Epithelial cell of proximal tubule (primary cell): ENCODE measurements around the gene CPB1. TPM values are rescaled to one million over a fixed set of nuclear protein-coding genes. Genes with fewer than 3 reads are reported as not detected.

Experiments used
- DNase-seq: peaks from one replicate; pipeline ENCODE4 v3.0.0-alpha.2; 2011; ENCODE audit warnings: low read depth
- H3K4me3 ChIP-seq: 2 replicates; pipeline ENCODE4 v1.5.1; 2011; ENCODE audit warnings: low read depth, mild to moderate bottlenecking, low read length
- total RNA-seq: library from RNA; depleted of rRNA; stranded (reverse); fragments of >200 nt; gene quantifications from 2 replicates; pipeline ENCODE4 v1.2.3, GENCODE V29; 2015
- TF ChIP-seq, protein P1 (sequence below): conservative IDR thresholded peaks from 2 replicates; pipeline ENCODE4 v1.5.1; 2012; ENCODE audit warnings: low read depth, mild to moderate bottlenecking, low read length

CPB1 gene
- total RNA-seq, 1 donor from 2014 or later, result not detected

DNA sequence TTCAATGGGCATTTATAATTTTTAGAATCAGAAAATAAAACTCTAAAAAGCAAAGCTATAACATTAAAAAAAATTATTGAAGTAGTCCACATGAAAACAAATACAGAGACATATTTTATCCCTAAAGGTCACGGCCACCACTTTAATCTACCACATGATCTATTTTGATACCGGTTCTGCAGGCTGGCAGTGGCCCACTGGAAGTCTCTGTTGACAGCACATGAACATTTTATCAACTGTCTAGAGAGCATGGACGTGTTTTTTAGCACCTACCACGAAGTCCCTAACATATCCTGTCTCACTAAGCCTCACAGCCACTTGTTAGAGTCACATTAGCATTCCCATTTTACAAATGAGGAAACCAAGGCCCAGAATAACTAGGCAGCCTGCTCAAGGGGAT, 35.7 kb downstream of the CPB1 start:
- TF ChIP-seq, protein P1, sequence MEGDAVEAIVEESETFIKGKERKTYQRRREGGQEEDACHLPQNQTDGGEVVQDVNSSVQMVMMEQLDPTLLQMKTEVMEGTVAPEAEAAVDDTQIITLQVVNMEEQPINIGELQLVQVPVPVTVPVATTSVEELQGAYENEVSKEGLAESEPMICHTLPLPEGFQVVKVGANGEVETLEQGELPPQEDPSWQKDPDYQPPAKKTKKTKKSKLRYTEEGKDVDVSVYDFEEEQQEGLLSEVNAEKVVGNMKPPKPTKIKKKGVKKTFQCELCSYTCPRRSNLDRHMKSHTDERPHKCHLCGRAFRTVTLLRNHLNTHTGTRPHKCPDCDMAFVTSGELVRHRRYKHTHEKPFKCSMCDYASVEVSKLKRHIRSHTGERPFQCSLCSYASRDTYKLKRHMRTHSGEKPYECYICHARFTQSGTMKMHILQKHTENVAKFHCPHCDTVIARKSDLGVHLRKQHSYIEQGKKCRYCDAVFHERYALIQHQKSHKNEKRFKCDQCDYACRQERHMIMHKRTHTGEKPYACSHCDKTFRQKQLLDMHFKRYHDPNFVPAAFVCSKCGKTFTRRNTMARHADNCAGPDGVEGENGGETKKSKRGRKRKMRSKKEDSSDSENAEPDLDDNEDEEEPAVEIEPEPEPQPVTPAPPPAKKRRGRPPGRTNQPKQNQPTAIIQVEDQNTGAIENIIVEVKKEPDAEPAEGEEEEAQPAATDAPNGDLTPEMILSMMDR, result no peak
- no peak overlapping the region for H3K4me3 ChIP-seq
- no peak for DNase-seq

DNA sequence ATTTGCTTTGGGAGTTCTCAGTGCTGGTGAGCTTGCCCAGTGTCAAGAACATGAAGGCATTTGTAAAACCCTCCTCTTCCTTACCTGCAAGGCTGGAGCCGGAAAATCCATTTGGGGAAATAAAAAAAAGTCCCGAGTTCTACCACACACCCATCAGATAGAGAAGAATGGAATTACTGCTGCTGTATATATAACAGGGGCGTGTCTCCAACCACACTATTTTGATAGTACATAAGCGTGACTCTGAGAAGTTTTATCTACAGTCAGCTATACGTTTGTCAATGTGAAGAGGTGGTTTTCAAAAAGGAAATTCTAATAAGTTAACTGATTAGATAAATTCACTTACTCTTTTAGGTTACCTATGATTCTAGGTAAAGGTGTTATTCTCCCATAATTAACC, 36.2 kb downstream of the CPB1 start:
- DNase-seq, result no peak
- TF ChIP-seq, protein P1, result no peak
- no peak overlapping the region for H3K4me3 ChIP-seq

DNA sequence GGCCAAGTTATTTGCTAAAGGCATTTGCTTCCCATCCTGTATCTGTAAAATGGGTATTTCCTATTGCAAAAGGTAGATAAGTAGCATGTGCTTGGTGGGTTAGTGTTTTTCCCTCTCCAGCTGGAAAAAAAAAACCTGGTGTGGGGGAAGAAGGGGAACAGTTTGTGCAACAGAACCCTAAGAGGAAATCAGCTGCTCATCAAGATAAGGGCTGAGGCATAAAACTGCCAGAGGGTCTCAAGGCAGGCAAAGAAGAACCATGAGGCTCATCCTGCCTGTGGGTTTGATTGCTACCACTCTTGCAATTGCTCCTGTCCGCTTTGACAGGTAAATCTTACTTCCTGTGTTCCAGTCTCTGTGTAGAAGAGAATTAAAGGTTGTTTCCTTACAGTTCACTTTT, 37.4 kb downstream of the CPB1 start, which contains the start of gene CPA3:
Gene CPA3, plus strand, starts transcription at position 248 of the 400 bp plus-strand sequence. Its CDS starts 12 bp downstream, at position 260.
- TF ChIP-seq, protein P1, result no peak
- no peak within 1 kb of the TSS for H3K4me3 ChIP-seq
- DNase-seq, result no peak

DNA sequence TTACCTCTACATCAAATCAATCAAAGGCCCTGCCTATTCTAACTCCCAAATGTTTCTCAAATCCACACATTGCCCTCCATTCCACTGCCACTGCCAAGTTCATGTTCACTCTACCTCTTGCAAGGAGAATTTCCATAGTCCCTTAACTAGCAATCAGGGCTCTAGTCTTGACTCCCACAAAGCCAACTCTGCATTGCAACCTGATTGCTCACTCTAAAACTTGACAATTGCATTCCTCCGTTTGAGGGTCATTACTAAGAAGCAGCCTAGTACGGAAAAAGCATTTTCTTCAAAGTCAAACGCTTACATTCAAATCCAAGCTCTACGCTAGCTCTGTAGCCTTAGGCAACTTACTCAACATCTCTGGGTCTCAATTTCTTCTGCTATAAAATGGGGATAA, 38.6 kb downstream of the CPB1 start:
- DNase-seq, result no peak
- no peak overlapping the region for H3K4me3 ChIP-seq
- TF ChIP-seq, protein P1, result no peak

DNA sequence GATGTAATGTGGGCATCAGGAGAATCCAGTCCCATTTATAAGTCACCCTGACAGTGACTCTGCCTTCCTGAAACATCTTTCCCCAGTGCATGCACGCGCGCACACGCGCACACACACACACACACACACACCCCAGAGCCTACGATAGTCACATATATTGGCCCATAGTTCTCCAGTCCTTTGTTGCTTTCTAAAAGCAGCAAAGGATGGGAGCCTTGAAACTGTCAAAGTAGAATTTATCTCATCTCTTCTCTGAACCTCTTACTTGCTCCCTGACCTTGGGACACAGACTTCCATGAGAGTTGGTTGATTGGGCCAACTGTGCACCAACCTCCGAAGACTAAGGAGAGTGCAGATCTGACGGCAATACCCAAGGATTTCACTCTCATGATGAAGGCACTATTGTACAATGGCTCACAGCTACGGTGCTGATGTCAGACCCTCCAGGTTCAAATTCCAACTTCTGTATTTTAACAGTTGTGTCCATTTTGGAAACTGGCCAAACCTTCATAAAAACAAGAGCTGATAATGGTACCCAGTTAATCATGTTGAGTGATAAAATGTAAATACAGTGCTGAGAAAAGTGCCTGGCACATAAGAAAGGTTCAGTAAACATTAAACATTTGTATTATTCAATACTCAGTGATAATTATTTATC, 45.8 kb downstream of the CPB1 start:
- TF ChIP-seq, protein P1, result no peak
- no peak overlapping the region for H3K4me3 ChIP-seq
- DNase-seq, result no peak

DNA sequence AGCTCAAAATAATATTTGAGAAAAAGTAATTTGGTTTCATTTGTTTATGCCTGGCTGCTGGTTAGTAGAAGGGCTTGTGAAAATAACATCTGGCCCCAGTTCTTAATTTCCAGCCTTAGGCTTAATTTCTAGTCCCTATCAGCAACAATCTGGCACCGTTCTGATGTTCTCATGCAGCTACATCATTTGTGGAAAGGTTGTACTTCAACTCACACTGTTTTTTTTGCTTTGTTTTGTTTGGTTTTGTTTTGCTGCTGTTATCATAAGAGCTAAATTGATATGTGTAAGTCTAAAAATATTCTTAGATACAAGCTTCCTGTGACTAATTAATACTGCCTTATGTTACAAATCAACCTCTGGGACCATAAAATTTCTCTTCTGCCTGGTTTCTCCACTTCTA, 46.4 kb downstream of the CPB1 start:
- TF ChIP-seq, protein P1, result no peak
- no peak overlapping the region for H3K4me3 ChIP-seq
- no peak for DNase-seq

DNA sequence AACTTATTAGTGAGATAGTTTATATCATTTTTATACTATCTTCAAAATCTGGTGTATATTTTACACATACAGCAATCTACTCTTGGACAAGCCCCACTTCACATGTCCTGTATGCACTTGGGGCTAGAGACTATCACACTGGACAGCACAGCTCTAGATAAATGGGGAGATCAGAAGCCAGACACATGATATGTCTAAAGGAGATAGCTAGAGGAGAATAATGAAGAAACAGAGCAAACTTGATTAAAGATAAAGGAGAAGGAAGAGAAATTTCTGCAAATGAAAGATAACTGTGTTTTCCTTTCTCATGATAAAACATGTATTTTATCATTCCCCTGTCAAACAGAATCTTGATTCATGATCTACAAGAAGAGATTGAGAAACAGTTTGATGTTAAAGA, 50.5 kb downstream of the CPB1 start:
- DNase-seq, result no peak
- TF ChIP-seq, protein P1, result no peak

More for the DNA sequence above, 50.5 kb downstream of the CPB1 start:
- H3K4me3 ChIP-seq, result no peak overlapping the region
